ENCODE results near the gene LRP5.
"Not testable (repeated sequence)": the region's sequence is repeated elsewhere in the genome, so short reads cannot be mapped to it uniquely, and the experiment has no call there.

LRP5 gene

GRCh38 chr11:68392822-68393221 lies 80.4 kb downstream of the LRP5 start:
- DNase-seq (ENCODE audit: low read depth, low spot score) = no peak

GRCh38 chr11:68396516-68396915 lies 84.1 kb downstream of the LRP5 start:
- no peak for DNase-seq (ENCODE audit: low read depth, low spot score)

- no peak for DNase-seq (ENCODE audit: low read depth, low spot score)
These were observed 84.9 kb downstream of the LRP5 start for GRCh38 chr11:68397256-68397655.

GRCh38 chr11:68398995-68399851 lies 86.8 kb downstream of the LRP5 start:
- DNase-seq (ENCODE audit: low read depth, low spot score) = no peak

- DNase-seq (ENCODE audit: low read depth, low spot score) = no peak
These were observed 87.5 kb downstream of the LRP5 start for GRCh38 chr11:68399916-68400315.

GRCh38 chr11:68400584-68400983 lies 88.2 kb downstream of the LRP5 start:
- DNase-seq (ENCODE audit: low read depth, low spot score) = not testable (repeated sequence)

- no peak for DNase-seq (ENCODE audit: low read depth, low spot score)
These were observed 89.5 kb downstream of the LRP5 start for GRCh38 chr11:68401856-68402255.

GRCh38 chr11:68402355-68403031 lies 90.1 kb downstream of the LRP5 start:
- no peak for DNase-seq (ENCODE audit: low read depth, low spot score)

GRCh38 chr11:68403424-68403823 lies 91.0 kb downstream of the LRP5 start:
- no peak for DNase-seq (ENCODE audit: low read depth, low spot score)

- no peak for DNase-seq (ENCODE audit: low read depth, low spot score)
These were observed 91.4 kb downstream of the LRP5 start for GRCh38 chr11:68403831-68404230.

- no peak for DNase-seq (ENCODE audit: low read depth, low spot score)
These were observed 94.2 kb downstream of the LRP5 start for GRCh38 chr11:68406324-68407313.

GRCh38 chr11:68408512-68408911 lies 96.1 kb downstream of the LRP5 start:
- DNase-seq (ENCODE audit: low read depth, low spot score) = no peak

GRCh38 chr11:68409748-68410344 lies 97.5 kb downstream of the LRP5 start:
- DNase-seq (ENCODE audit: low read depth, low spot score) = no peak

- no peak for DNase-seq (ENCODE audit: low read depth, low spot score)
These were observed 99.2 kb downstream of the LRP5 start for GRCh38 chr11:68411501-68411991.

- DNase-seq (ENCODE audit: low read depth, low spot score) = no peak
These were observed 100.4 kb downstream of the LRP5 start for GRCh38 chr11:68412593-68413475.

GRCh38 chr11:68413591-68413999 lies 101.2 kb downstream of the LRP5 start:
- no peak for DNase-seq (ENCODE audit: low read depth, low spot score)

- no peak for DNase-seq (ENCODE audit: low read depth, low spot score)
These were observed 102.3 kb downstream of the LRP5 start for GRCh38 chr11:68414496-68415221.

- DNase-seq (ENCODE audit: low read depth, low spot score) = no peak
These were observed 103.7 kb downstream of the LRP5 start for GRCh38 chr11:68416070-68416578.

- DNase-seq (ENCODE audit: low read depth, low spot score) = no peak
These were observed 106.3 kb downstream of the LRP5 start for GRCh38 chr11:68418648-68419047.

Measured in brain pericyte (primary cell).